Neural cell (in vitro differentiated cells): ENCODE results near the gene NPEPPS. TPM values are rescaled to one million over a fixed set of nuclear protein-coding genes. Genes with fewer than 3 reads are reported as not detected.
A peak's percentile ranks its signal among the peaks of the same experiment; 100 is the strongest.
"Not testable (repeated sequence)": the region's sequence is repeated elsewhere in the genome, so short reads cannot be mapped to it uniquely, and the experiment has no call there.

Source experiments
- H2AFZ ChIP-seq: fragments of 200-600, 300-800 bp; sonication (generic), shearing (Covaris generic); 2 replicates; pipeline ENCODE4 v1.6.0; 2014; ENCODE audit warnings: low read depth, mild to moderate bottlenecking, antibody characterized with exemption, low read length, moderate library complexity
- H3F3A ChIP-seq: fragments of 200-600 bp; shearing (Covaris generic); 2 replicates; pipeline ENCODE4 v1.6.1; 2016; ENCODE audit warnings: mild to moderate bottlenecking, moderate library complexity, mixed read lengths, antibody characterized with exemption, low read length; ENCODE audit not compliant: insufficient read depth, poor library complexity, severe bottlenecking
- H3K27ac ChIP-seq: fragments of 200-600, 300-800 bp; sonication (generic), shearing (Covaris generic); 2 replicates; pipeline ENCODE4 v1.5.1; 2014; ENCODE audit warnings: mild to moderate bottlenecking, low read length, moderate library complexity
- H3K27me3 ChIP-seq: fragments of 300-800, 200-600 bp; sonication (generic), shearing (Covaris generic); 2 replicates; pipeline ENCODE4 v1.6.0; 2014; ENCODE audit warnings: mild to moderate bottlenecking, low read depth, low read length, moderate library complexity; ENCODE audit not compliant: insufficient read depth
- H3K36me3 ChIP-seq: fragments of 300-800, 200-600 bp; sonication (generic), shearing (Covaris generic); 2 replicates; pipeline ENCODE4 v1.5.1; 2014; ENCODE audit warnings: mild to moderate bottlenecking, antibody characterized with exemption, low read length, moderate library complexity; ENCODE audit not compliant: insufficient read depth
- H3K4me2 ChIP-seq: fragments of 300-800, 200-600 bp; sonication (generic), shearing (Covaris generic); 2 replicates; pipeline ENCODE4 v1.6.0; 2014; ENCODE audit warnings: mild to moderate bottlenecking, low read length
- H3K4me3 ChIP-seq: fragments of 300-800, 200-600 bp; sonication (generic), shearing (Covaris generic); 2 replicates; pipeline ENCODE4 v1.5.1; 2014; ENCODE audit warnings: mild to moderate bottlenecking, low read length, moderate library complexity
- H3K79me2 ChIP-seq: fragments of 200-600 bp; shearing (Covaris generic); replicated peaks from 2 replicates; pipeline ENCODE4 v1.6.0; 2014; ENCODE audit warnings: mild to moderate bottlenecking, low read length, moderate library complexity; ENCODE audit not compliant: insufficient read depth
- H3K9ac ChIP-seq: fragments of 300-800, 200-600 bp; sonication (generic), shearing (Covaris generic); 2 replicates; pipeline ENCODE4 v1.6.1; 2016; ENCODE audit warnings: mild to moderate bottlenecking, low read length, mixed read lengths
- H3K9me2 ChIP-seq: fragments of 200-600 bp; shearing (Covaris generic); 2 replicates; pipeline ENCODE4 v1.6.1; 2016; ENCODE audit warnings: mild to moderate bottlenecking, low read length, mixed read lengths; ENCODE audit not compliant: insufficient read depth
- H3K9me3 ChIP-seq: fragments of 200-600, 300-800 bp; sonication (generic), shearing (Covaris generic); 2 replicates; pipeline ENCODE4 v1.6.1; 2016; ENCODE audit warnings: mild to moderate bottlenecking, mixed run types, low read length, moderate library complexity, mixed read lengths
- H4K20me1 ChIP-seq: fragments of 200-600 bp; shearing (Covaris generic); 2 replicates; pipeline ENCODE4 v1.6.1; 2016; ENCODE audit warnings: mild to moderate bottlenecking, mixed run types; ENCODE audit not compliant: insufficient read depth
- polyA plus RNA-seq: library from polyadenylated mRNA; depleted of rRNA; stranded (reverse); fragments of >200 nt; gene quantifications from 2 replicates; pipeline ENCODE4 v1.2.3, GENCODE V29; 2014

The NPEPPS gene
- polyA plus RNA-seq, 1 donor from 2014 or later = 150 TPM

- not testable (repeated sequence) for H3F3A ChIP-seq, H3K27me3 ChIP-seq, H3K4me2 ChIP-seq, H2AFZ ChIP-seq, H4K20me1 ChIP-seq, H3K79me2 ChIP-seq, H3K36me3 ChIP-seq, H3K9me3 ChIP-seq, H3K9me2 ChIP-seq
- Histone ChIP-seq H3K27ac (peak overlapping the region; percentile 82), H3K9ac (peak overlapping the region; percentile 80), H3K4me3 (peak overlapping the region; percentile 66)
Measured at GRCh38 chr17:47531233-47531820, 419 bp downstream of the NPEPPS start.

GRCh38 chr17:47539085-47539484 lies 8.2 kb downstream of the NPEPPS start:
- not testable (repeated sequence) for H3K27ac ChIP-seq, H3K9me2 ChIP-seq, H3K79me2 ChIP-seq, H3K4me3 ChIP-seq, H4K20me1 ChIP-seq, H3K27me3 ChIP-seq, H3K9me3 ChIP-seq, H3K36me3 ChIP-seq, H3F3A ChIP-seq, H2AFZ ChIP-seq, H3K9ac ChIP-seq, H3K4me2 ChIP-seq

- H3K4me2 ChIP-seq, H3K79me2 ChIP-seq, H3K9me3 ChIP-seq, H3K27ac ChIP-seq, H3K4me3 ChIP-seq, H3K27me3 ChIP-seq, H3K9ac ChIP-seq, H3K36me3 ChIP-seq, H3F3A ChIP-seq, H4K20me1 ChIP-seq, H2AFZ ChIP-seq, H3K9me2 ChIP-seq: not testable (repeated sequence)
Measured at GRCh38 chr17:47541676-47542075, 10.8 kb downstream of the NPEPPS start.

- H3K9me3 ChIP-seq, H2AFZ ChIP-seq, H4K20me1 ChIP-seq, H3K36me3 ChIP-seq, H3F3A ChIP-seq, H3K27ac ChIP-seq, H3K79me2 ChIP-seq, H3K9ac ChIP-seq, H3K9me2 ChIP-seq, H3K4me3 ChIP-seq, H3K4me2 ChIP-seq, H3K27me3 ChIP-seq: not testable (repeated sequence)
Measured at GRCh38 chr17:47544327-47544726, 13.4 kb downstream of the NPEPPS start.

GRCh38 chr17:47554733-47555132 lies 23.8 kb downstream of the NPEPPS start:
- not testable (repeated sequence) for H3F3A ChIP-seq, H4K20me1 ChIP-seq, H3K27me3 ChIP-seq, H3K36me3 ChIP-seq, H3K9ac ChIP-seq, H3K9me2 ChIP-seq, H2AFZ ChIP-seq, H3K4me2 ChIP-seq, H3K9me3 ChIP-seq, H3K27ac ChIP-seq, H3K79me2 ChIP-seq, H3K4me3 ChIP-seq

- not testable (repeated sequence) for H3K36me3 ChIP-seq, H3K79me2 ChIP-seq, H3K27me3 ChIP-seq, H3K9me3 ChIP-seq, H3K27ac ChIP-seq, H3F3A ChIP-seq, H3K4me3 ChIP-seq, H3K9me2 ChIP-seq, H3K4me2 ChIP-seq, H2AFZ ChIP-seq, H4K20me1 ChIP-seq, H3K9ac ChIP-seq
Measured at GRCh38 chr17:47556108-47556507, 25.2 kb downstream of the NPEPPS start.

- H3K79me2 ChIP-seq, H3K27ac ChIP-seq, H3F3A ChIP-seq, H3K9me2 ChIP-seq, H3K4me3 ChIP-seq, H3K36me3 ChIP-seq, H4K20me1 ChIP-seq, H2AFZ ChIP-seq, H3K9ac ChIP-seq, H3K9me3 ChIP-seq, H3K4me2 ChIP-seq, H3K27me3 ChIP-seq: not testable (repeated sequence)
Measured at GRCh38 chr17:47560517-47561043, 29.7 kb downstream of the NPEPPS start.

GRCh38 chr17:47561698-47562405 lies 30.9 kb downstream of the NPEPPS start:
- H2AFZ ChIP-seq, H3F3A ChIP-seq, H3K27me3 ChIP-seq, H3K79me2 ChIP-seq, H3K9me3 ChIP-seq, H3K36me3 ChIP-seq, H3K4me2 ChIP-seq, H3K9me2 ChIP-seq, H3K4me3 ChIP-seq, H4K20me1 ChIP-seq, H3K27ac ChIP-seq, H3K9ac ChIP-seq: not testable (repeated sequence)
